Neural progenitor cell (in vitro differentiated cells): ENCODE data around the gene RRAGD.

Experiments used
- CTCF ChIP-seq: fragments of 200-600 bp; sonication (generic); IDR thresholded peaks from 2 replicates; pipeline ENCODE4 v1.5.1; 2017; ENCODE audit warnings: antibody characterized with exemption, mild to moderate bottlenecking
- EZH2 ChIP-seq: fragments of 200-600 bp; sonication (generic); IDR thresholded peaks from 2 replicates; pipeline ENCODE4 v1.6.1; 2017; ENCODE audit warnings: antibody characterized with exemption, mild to moderate bottlenecking, moderate library complexity

GRCh38 chr6:89410788-89411144 is 1.3 kb downstream of the RRAGD start:
- TF ChIP-seq CTCF = no peak
- no peak for TF ChIP-seq EZH2
